Stimulated activated CD4-positive, alpha-beta T cell treated with anti-CD3 and anti-CD28 coated beads, Interleukin-12 subunit alpha, Interleukin-12 subunit beta, amount 100 ng/mL, for 48 hours (primary cell): ENCODE results near the gene ADH1B.
"Not testable (repeated sequence)": the region's sequence is repeated elsewhere in the genome, so short reads cannot be mapped to it uniquely, and the experiment has no call there.

Experiments
- DNase-seq, 3 donors: peaks; one replicate each; pipeline ENCODE4 v3.0.0-alpha.2; 2020; ENCODE audit warnings: low read depth in 2 of 3, low spot score in 1 of 3

ADH1B gene

DNA sequence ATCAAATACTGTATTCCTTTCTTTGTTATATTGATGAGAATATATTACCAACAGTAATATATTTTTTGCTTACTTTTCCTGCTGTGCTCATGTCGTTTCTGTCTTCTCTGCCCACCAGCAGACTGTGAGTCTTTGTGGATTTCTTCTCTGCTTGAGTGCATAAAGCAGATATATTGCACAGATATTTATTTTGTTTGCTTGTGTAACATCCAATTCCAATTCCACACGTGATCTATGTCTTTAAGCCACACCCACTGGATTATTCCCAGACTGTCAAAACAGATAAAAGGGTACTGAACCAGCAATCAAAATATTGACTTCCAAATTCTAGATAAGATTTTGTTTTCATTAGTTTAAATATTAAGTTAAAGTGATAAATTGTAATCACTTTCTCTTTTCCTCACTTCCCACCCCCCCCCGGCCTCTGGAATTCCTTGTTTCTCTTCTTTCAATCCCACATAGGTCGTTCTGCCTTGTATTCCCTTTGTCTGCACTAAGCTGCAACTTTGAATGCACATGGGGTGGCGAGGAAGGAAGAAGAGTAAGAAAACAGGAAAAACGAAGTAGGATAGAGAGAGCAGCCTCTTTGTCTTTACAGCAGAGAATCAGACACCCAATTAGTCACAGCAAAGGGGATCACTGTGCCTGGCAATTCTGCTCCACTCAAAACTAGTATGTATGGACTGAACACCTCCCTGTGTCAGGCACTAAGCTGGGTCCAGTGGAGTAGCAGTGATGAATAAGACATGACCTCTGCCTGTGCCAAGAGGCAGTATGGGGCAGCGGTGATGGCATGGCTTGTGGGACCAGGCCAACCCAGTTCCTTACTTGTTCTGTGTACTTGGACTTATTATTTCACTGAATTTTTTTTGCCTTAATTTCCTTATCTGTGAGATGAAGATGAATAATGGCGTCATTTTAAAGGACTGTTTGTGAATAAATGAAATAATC lies at the start of gene ADH1B:
Gene ADH1B (minus strand): TSS at position 161 of the 951 bp plus-strand sequence. CDS start 70 bp downstream, at position 91.
- no peak for DNase-seq

DNA sequence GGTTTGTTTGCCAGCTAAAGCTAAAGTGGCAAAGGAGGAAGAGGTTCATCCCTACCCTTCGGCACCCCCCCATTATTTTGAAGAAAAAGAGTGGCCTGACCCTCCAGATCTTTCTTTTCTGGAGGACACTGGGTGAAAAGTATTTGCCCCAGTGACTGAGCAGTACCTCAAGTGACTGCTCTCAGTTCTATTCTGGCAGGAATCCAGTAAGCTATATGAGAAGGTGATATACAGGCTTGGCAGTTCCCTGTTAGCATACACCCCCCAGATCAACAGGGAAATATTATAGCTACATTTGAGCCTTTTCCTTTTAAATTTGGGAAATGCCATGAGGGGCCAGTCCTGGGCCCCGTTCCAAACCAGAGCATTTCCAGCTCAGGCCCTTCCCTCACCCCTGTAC lies 46.6 kb upstream of the ADH1B start:
- DNase-seq = not testable (repeated sequence)

DNA sequence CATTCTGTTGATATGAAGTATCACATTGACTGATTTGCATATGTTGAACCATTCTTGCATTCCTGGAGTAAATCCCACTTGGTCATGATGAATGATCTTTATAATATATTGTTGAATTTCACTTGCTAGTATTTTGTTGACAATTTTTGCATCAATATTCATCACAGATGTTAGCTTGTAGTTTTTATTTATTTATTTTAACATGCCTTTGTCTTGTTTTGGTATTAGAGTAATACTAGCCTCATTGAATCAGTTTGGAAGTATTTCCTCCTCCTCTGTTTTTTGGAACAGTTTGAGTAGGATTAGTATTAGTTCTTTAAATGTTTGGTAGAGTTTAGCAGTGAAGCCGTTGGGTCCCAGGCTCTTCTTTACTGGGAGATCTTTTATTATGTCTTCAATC lies 45.3 kb upstream of the ADH1B start:
- DNase-seq = no peak

GRCh38 chr4:99362768-99363167 lies 41.6 kb upstream of the ADH1B start:
- DNase-seq = no peak

GRCh38 chr4:99361899-99362275 lies 40.7 kb upstream of the ADH1B start:
- DNase-seq = no peak

- DNase-seq = no peak
These were observed 40.2 kb upstream of the ADH1B start for GRCh38 chr4:99361268-99361898.

DNA sequence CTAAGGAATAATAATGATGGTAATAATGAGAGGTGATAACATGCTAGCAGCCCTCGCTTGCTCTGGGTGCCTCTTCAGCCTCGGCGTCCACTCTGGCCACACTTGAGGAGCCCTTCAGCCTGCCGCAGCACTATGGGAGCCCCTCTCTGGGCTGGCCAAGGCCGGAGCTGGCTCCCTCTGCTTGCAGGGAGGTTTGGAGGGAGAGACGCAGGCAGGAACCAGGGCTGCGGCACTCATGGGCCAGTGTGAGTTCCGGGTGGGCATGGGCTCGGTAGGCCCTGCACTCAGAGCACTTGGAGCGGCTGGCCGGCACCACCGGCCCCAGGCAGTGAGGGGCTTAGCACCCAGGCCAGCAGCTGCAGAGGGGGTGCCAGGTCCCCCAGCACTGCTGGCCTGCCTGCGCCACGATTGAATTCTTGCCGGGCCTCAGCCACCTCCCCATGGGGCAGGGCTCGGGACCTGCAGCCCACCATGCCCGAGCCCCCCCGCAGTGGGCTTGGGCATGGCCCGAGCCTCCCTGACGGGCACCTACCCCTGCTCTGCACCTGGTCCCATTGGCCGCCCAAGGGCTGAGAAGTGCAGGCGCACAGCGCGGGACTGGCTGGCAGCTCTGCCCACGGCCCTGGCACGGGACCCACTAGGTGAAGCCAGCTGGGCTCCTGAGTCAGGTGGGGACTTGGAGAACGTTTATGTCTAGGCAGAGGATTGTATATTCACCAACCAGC lies 38.4 kb upstream of the ADH1B start:
- no peak for DNase-seq

DNA sequence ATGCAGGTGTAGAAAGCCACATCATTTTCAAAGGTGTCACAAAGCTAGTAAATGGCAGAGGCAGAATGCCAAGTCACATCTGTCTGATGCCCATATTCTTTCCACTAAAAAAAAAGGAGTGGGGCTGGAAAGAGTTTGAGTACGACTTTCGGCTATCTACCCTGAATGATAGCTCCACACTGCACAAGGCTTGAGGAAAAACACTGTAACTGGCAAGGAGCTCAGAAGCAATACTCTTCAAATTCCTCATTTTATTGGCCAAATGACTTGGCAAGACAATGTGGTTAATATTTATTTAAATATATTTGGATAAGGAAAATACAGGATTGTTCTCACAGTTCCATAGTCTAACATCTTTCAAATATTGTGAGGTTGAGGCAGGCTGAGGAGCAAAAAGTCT lies 36.7 kb upstream of the ADH1B start:
- no peak for DNase-seq

DNA sequence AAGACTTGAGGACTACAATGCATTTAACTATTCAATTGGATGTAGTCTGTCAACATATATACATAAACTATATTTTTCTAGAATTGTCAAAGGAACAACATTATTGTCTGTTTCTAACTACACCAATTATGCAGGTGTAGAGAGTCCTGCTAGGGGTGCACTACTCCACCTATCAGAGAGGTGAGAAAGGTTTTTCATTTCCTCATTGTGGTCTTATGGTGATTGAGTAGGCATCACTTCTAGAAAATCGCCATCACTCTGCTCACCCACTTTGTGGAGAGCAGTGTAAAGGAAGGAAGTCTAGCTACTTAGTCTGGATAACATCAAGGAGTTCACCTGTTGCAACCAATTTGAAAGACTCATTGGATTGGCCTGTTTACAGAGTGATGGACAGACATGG lies 35.8 kb upstream of the ADH1B start:
- no peak for DNase-seq

DNA sequence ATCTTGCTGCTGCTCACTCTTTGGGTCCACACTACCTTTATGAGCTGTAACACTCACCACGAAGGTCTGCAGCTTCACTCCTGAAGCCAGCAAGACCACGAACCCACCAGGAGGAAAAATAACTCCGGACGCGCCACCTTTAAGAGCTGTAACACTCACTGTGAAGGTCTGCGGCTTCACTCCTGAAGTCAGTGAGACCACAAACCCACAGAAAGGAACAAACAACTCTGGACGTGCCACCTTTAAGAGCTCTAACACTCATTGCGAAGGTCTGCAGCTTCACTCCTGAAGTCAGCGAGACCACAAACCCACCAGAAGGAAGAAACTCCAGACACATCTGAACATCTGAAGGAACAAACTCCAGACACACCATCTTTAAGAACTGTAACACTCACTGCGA lies 34.9 kb upstream of the ADH1B start:
- DNase-seq = not testable (repeated sequence)

- DNase-seq = no peak
These were observed 31.7 kb upstream of the ADH1B start, which contains the start of gene ADH1C for GRCh38 chr4:99352602-99353537. ADH1C (minus strand) TSS chr4:99352746; CDS start chr4:99352675, 71 bp downstream.

- no peak for DNase-seq
These were observed 30.3 kb upstream of the ADH1B start for GRCh38 chr4:99351487-99351886.

GRCh38 chr4:99349338-99349737 lies 28.1 kb upstream of the ADH1B start:
- no peak for DNase-seq

DNA sequence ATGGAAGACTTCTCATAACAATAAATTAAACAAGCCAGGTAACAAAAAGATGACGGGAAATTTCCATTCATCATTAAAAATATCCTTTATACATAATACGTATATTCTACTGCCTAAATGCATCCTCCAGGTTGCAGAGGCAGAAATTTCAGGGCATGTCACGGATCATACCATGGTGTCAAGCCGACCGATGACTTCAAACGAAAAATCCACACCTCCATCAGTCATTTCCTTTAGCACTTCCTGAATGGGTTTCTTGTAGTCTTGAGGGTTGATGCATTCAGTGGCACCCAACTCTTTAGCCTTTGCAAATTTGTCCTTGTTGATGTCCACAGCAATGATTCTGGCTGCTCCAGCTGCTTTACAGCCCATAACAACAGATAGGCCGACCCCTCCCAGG lies 21.4 kb upstream of the ADH1B start:
- DNase-seq = not testable (repeated sequence)

DNA sequence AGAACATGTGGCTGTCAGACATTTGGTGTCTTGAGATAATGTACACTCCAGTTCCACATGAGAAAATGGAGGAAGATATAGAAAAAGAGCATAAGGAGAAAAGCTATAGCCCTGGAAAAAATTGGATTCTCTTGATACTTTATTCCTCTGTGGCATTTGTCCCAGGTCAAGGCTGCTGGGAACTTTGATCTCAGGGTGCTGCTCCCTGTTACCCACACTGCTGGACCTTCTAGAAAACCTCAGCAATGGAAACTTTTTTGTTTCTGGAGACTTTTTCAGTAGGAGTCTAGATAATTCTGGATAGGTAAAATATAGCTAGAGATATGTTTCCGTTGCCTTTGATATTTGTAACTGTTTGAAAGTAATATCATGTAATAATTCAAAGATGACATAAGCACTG lies 20.2 kb upstream of the ADH1B start:
- no peak for DNase-seq

GRCh38 chr4:99339172-99339571 lies 18.0 kb upstream of the ADH1B start:
- DNase-seq = no peak

DNA sequence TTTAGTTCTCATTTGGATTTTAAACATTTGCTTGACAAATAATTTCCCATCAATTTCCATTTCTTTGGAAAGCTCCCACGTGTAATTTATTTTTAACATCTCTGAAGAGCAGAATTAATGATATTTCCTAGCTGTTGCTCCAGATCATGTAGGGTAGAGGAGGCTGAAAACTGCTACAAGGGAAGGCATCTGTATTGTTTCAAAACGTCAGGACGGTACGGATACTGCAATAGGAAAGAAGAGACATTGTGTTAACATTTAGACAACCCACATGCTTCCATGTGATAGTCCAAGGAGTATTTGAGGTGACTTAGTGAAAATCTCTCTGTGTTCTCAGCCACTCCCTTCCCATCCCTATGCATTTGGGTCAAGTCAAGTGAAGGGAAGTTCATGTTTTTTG lies 15.4 kb upstream of the ADH1B start:
- DNase-seq = no peak

- DNase-seq = no peak
These were observed 13.7 kb upstream of the ADH1B start for GRCh38 chr4:99334880-99335279.

- no peak for DNase-seq
These were observed 9.4 kb upstream of the ADH1B start for GRCh38 chr4:99330648-99331047.

- no peak for DNase-seq
These were observed 8.7 kb upstream of the ADH1B start for GRCh38 chr4:99329876-99330275.

- DNase-seq = no peak
These were observed 3.8 kb upstream of the ADH1B start for GRCh38 chr4:99324979-99325378.
